ENCODE results near the gene BRICD5. TPM values are rescaled to one million over a fixed set of nuclear protein-coding genes. Genes with fewer than 3 reads are reported as not detected.

BRICD5 gene
- total and polyA plus RNA-seq, 2 of the 13 experiments (the other 11 are each of a cell fraction or from before 2014, with no cell fraction given), result 1.6 to 5.8 TPM

DNA sequence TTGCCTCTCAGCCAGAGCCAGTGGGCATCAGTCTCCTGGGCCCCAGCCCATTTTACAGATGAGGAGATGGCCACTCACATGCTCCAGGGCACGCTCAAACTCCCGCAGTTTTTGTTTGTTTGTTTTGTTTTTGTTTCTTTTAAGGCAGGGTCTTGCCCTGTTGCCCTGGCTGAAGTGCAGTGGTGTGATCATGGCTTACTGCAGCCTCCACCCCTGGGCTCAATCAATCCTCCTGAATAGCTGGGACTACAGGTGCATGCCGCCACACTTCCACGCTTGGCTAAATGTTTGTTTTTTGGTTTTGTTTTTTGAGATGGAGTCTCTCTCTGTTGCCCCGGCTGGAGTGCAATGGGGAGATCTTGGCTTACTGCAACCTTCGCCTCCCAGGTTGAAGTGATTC lies 16.3 kb upstream of the BRICD5 start (continued):
- no peak for TF ChIP-seq KLF6 (CRISPR knock-in tag; IDR thresholded peaks at IDR 0.05)
- TF ChIP-seq, protein P1, sequence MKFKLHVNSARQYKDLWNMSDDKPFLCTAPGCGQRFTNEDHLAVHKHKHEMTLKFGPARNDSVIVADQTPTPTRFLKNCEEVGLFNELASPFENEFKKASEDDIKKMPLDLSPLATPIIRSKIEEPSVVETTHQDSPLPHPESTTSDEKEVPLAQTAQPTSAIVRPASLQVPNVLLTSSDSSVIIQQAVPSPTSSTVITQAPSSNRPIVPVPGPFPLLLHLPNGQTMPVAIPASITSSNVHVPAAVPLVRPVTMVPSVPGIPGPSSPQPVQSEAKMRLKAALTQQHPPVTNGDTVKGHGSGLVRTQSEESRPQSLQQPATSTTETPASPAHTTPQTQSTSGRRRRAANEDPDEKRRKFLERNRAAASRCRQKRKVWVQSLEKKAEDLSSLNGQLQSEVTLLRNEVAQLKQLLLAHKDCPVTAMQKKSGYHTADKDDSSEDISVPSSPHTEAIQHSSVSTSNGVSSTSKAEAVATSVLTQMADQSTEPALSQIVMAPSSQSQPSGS (CRISPR knock-in tag; IDR thresholded peaks at IDR 0.05), result no peak
- TF ChIP-seq ZNF629 (CRISPR knock-in tag; conservative IDR thresholded peaks at IDR 0.05), result peak; percentile 80
- TF ChIP-seq EP300 (IDR thresholded peaks at IDR 0.05; ENCODE audit: low read depth in 2 of 2, low read length in 2 of 2), result no peak
- TF ChIP-seq EP300 (CRISPR knock-in tag; IDR thresholded peaks at IDR 0.05; ENCODE audit: borderline replicate concordance), result no peak
- 0 out of 2 replicates have a peak, but pooled peaks have one; percentile 1 for TF ChIP-seq MTA1 (CRISPR knock-in tag; IDR thresholded peaks at IDR 0.05; ENCODE audit: borderline replicate concordance)
- no peak for TF ChIP-seq YEATS4 (CRISPR knock-in tag; IDR thresholded peaks at IDR 0.05; ENCODE audit: borderline replicate concordance)
- TF ChIP-seq NFIC (IDR thresholded peaks at IDR 0.05; ENCODE audit: low read length), result no peak
- no peak for TF ChIP-seq ZKSCAN8 (CRISPR knock-in tag; IDR thresholded peaks at IDR 0.05; ENCODE audit: borderline replicate concordance)

DNA sequence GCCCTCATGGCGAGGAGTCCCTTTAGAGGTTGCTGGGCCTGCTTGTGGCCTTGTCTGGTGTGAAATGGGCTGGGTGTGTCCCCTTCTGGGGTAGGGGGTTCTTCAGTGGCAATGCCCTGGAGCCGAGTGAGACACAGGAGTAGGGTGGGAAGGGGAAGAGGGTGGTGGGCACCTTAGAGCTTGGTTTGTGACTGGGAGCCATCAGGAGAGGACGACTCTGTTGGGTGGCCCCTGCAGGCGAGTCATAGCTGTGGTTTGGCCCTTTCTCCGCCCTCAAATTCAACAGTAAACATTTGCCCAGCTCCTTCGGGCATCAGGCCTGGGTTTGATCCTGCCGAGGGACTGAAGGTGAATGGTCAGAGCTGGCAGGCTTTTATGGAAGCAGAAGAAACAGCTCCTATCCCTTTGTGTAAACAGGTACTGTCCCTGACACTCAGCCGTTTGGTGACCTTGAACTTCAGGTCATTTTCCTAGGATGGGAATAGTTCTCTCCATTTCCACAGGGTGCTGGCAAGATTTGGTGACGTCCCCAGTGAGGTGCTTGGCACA lies 15.7 kb upstream of the BRICD5 start:
- Histone ChIP-seq H3K9ac (ENCODE audit: insufficient read depth, low read depth, low read length) (0 out of 2 replicates have a peak overlapping the region, but pooled peaks have one; percentile 2), H3K4me1 (ENCODE audit: insufficient read depth, low read length) (peaks cover 30% of the 10 kb centered on the region), H3K36me3 (replicated peaks in 1 of 2; ENCODE audit: control insufficient read depth in 1 of 2, insufficient read depth in 2 of 2, low read length in 2 of 2) (peaks cover 17 to 30% of the 10 kb centered on the region in 2 experiments; a peak in 3 of 5 replicates), H4K20me1 (ENCODE audit: insufficient read depth, low read length) (peaks cover 11% of the 10 kb centered on the region), H3K9me3 (ENCODE audit: low read length) (no peaks in the 10 kb centered on the region), H2AFZ (ENCODE audit: low read length) (no peak overlapping the region), H3K27me3 (ENCODE audit: control insufficient read depth in 1 of 2, insufficient read depth in 2 of 2, low read length in 2 of 2) (no peaks in the 10 kb centered on the region), H3K4me2 (ENCODE audit: low read depth, low read length) (peak overlapping the region; percentile 62), H3K27ac (ENCODE audit: extremely low read length, insufficient read depth, low read length) (peak overlapping the region; percentile 68), H3K79me2 (ENCODE audit: insufficient read depth, low read length) (peaks cover 18% of the 10 kb centered on the region), H3K4me3 (replicated peaks in 1 of 3; ENCODE audit: insufficient read depth in 1 of 3, low read depth in 2 of 3, low read length in 3 of 3) (peak overlapping the region in 1 of 3 experiments; percentile 52; a peak in 3 of 6 replicates)
- ATAC-seq (peak; percentile 54), FAIRE-seq (peak; percentile 97), DNase-seq (ENCODE audit: low spot score) (peak; percentile 91)
- ChIA-PET POLR2A (interaction anchor here (0.7 to 3.1 kb wide), 19 partner anchors 9 to 78 kb away, joined by 3 to 56 read pairs (median 4); partner anchors contain the start of genes BRICD5, DNASE1L2, ECI1 and PGP), CTCF (ENCODE audit: low intra/inter-chr PET ratio, low total read pairs) (no interaction called here)
- no TSS peak for BruUV-seq (replicated peaks)
- WGBS (ENCODE audit: low lambda C conversion rate), result 17% methylated on average over 7 of the region's 9 CpGs
- intact Hi-C loops (cut with micrococcal nuclease; ENCODE audit: unreplicated experiment), result no loop called here
- in situ Hi-C loops (cut with HindIII; ENCODE audit: extremely low pct_ligation_motif_present, low pct_unique_long_range_greater_than_20kb), result no loop called here
- no peak for TF ChIP-seq MLLT10 (CRISPR knock-in tag; IDR thresholded peaks at IDR 0.05)
- 0 out of 2 replicates have a peak, but pooled peaks have one; percentile 24 for TF ChIP-seq TCF7L2 (IDR thresholded peaks at IDR 0.05; ENCODE audit: low read depth, low read length)
- 0 out of 2 replicates have a peak, but pooled peaks have one; percentile 48 for TF ChIP-seq ZNF547 (CRISPR knock-in tag; IDR thresholded peaks at IDR 0.05)
- peak; percentile 71; the same call in 1 of the 2 replicates for TF ChIP-seq TBX3 (IDR thresholded peaks at IDR 0.05; ENCODE audit: borderline replicate concordance)
- TF ChIP-seq EP300 (IDR thresholded peaks at IDR 0.05; ENCODE audit: low read depth in 2 of 2, low read length in 2 of 2), result peak in 1 of 2 experiments; percentile 68; a peak in 1 of 4 replicates
- TF ChIP-seq EP300 (CRISPR knock-in tag; IDR thresholded peaks at IDR 0.05; ENCODE audit: borderline replicate concordance), result peak; percentile 55; the same call in 1 of the 2 replicates
- peak; percentile 67; the same call in 1 of the 2 replicates for TF ChIP-seq MIER3 (CRISPR knock-in tag; IDR thresholded peaks at IDR 0.05; ENCODE audit: borderline replicate concordance)
- peak; percentile 31; the same call in 1 of the 2 replicates for TF ChIP-seq ARID4A (CRISPR knock-in tag; IDR thresholded peaks at IDR 0.05; ENCODE audit: borderline replicate concordance)
- TF ChIP-seq POLR2A (IDR thresholded peaks at IDR 0.05; ENCODE audit: insufficient read depth in 1 of 2, low read depth in 2 of 2, low read length in 2 of 2), result peak in 1 of 2 experiments; percentile 58; a peak in 2 of 4 replicates
- TF ChIP-seq FOXA3 (CRISPR knock-in tag; IDR thresholded peaks at IDR 0.05), result peak; percentile 96
- peak; percentile 33 for TF ChIP-seq ZFP36 (IDR thresholded peaks at IDR 0.05; ENCODE audit: borderline replicate concordance, low read depth, low read length, partially characterized antibody)
